ENCODE data around the gene NVL.

Gene NVL

GRCh38 chr1:224339442-224340033, 9.6 kb upstream of the NVL start:
- H3K9me3 ChIP-seq (ENCODE audit: severe bottlenecking), result no peaks in the 10 kb centered on the region
- peak overlapping the region; percentile 50; the same call in 1 of the 2 replicates for H3K27ac ChIP-seq
- H3K36me3 ChIP-seq, result no peaks in the 10 kb centered on the region
- no peak overlapping the region for H3K4me3 ChIP-seq (ENCODE audit: low read depth, low read length)
- TF ChIP-seq CTCF (IDR thresholded peaks at IDR 0.05; ENCODE audit: low read depth, low read length), result no peak
- H3K27me3 ChIP-seq (ENCODE audit: insufficient read depth, low read depth, severe bottlenecking), result no peaks in the 10 kb centered on the region
- no peak for DNase-seq

DNA sequence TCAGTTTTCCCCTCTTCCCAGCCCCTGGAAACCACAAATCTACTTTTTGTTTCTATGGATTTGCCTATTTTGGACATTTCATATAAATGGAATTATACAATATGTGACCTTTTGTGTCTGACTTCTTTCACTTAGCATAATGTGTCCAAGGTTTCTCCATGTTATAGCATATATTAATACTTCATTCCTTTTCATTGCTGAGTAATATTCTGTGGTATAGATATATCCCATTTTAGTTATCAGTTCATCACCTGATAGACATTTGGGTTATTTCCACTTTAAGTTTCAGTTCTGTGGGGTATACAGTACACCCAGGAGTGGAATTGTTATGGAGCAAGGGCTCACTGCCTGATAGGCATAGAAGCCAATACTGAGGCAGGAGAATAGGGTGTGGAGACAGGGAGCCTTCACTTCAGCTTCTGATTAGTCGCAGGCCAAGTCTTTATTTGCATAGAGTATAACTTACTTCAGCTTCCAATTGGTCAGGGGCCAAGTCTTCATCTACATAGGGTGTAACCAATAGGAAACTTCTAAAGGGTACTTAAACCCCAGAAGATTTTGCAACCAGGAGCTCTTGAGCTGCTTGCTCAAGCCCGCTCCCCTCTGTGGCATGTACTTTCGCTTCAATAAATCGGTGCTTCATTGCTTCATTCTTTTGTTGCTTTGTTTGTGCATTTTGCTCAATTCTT, 8.3 kb upstream of the NVL start:
- H3K9me3 ChIP-seq (ENCODE audit: severe bottlenecking), result no peaks in the 10 kb centered on the region
- no peak overlapping the region for H3K4me3 ChIP-seq (ENCODE audit: low read depth, low read length)
- no peak for DNase-seq
- H3K27me3 ChIP-seq (ENCODE audit: insufficient read depth, low read depth, severe bottlenecking), result no peaks in the 10 kb centered on the region
- H3K36me3 ChIP-seq, result no peaks in the 10 kb centered on the region
- TF ChIP-seq CTCF (IDR thresholded peaks at IDR 0.05; ENCODE audit: low read depth, low read length), result no peak
- H3K27ac ChIP-seq, result no peak overlapping the region

DNA sequence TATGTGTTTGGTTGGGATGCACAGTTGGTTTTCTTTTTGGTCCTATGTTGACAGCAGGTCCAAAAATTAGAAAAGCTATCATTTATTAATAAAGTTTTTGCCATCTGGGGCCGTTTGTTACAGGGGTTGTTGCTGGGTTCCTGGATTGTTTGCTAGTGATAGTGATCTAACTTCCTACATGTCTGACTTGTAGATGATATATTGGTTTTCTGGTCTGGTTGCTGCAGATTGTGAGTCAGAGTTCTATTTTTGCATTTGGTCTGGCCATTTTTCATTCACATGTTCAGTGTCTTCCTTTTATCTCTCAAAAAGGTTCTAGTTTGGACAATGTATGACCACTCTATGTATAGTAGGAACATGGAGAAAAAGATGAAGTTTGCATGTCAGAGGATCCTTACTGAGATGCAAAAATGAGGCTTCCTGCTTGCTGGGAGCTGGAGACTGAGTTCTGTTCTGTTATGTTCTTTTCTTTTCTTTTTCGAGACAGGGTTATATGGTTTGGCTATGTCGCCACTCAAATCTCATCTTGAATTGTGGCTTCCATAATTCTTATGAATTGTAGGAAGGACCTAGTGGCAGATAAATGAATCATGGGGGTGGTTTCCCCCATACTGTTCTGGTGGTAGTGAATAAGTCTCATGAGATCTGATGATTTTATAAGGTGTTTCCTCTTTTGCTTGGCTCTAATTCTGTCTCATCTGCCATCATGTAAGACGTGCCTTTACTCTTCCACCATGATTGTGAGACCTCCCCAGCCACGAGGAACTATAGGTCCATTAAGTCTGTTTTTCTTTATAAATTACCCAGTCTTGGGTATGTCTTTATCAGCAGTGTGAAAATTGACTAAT, 4.2 kb upstream of the NVL start:
- no peak overlapping the region for H3K4me3 ChIP-seq (ENCODE audit: low read depth, low read length)
- no peak overlapping the region for H3K27ac ChIP-seq
- no peak for TF ChIP-seq CTCF (IDR thresholded peaks at IDR 0.05; ENCODE audit: low read depth, low read length)
- H3K36me3 ChIP-seq, result no peaks in the 10 kb centered on the region
- no peak for DNase-seq
- H3K9me3 ChIP-seq (ENCODE audit: severe bottlenecking), result no peaks in the 10 kb centered on the region
- H3K27me3 ChIP-seq (ENCODE audit: insufficient read depth, low read depth, severe bottlenecking), result no peaks in the 10 kb centered on the region

DNA sequence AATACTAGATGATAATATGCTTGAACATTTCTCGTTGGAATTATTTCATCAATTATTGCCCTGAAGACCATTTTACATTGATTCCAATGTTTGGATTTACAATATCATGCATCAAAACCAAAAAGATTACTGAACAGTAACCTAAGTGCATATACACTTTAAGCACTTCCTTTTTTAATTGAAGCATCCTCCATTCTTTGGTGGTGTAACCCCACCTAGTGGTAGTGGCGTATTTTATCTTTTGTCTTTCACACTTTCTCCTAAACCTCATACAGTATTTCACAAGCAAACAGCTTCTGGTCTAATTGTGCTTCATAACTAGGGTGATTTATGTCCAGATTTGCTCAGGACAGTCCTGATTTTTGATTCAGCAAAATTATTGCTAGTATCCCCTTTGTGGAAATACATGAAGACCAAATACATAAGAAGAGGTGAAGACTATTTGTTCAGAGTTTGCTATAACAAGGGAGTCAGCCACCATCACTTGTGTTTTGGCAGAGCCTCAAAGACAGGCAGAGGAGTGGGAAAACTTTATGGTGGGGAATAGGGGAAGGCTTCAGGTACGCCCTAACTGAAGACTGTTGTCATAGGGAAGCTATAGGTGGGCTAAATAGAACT, 3.4 kb upstream of the NVL start:
- no peaks in the 10 kb centered on the region for H3K36me3 ChIP-seq
- H3K27ac ChIP-seq, result no peak overlapping the region
- H3K4me3 ChIP-seq (ENCODE audit: low read depth, low read length), result no peak overlapping the region
- no peaks in the 10 kb centered on the region for H3K9me3 ChIP-seq (ENCODE audit: severe bottlenecking)
- DNase-seq, result no peak
- peak; percentile 27; the same call in 1 of the 2 replicates for TF ChIP-seq CTCF (IDR thresholded peaks at IDR 0.05; ENCODE audit: low read depth, low read length)
- no peaks in the 10 kb centered on the region for H3K27me3 ChIP-seq (ENCODE audit: insufficient read depth, low read depth, severe bottlenecking)

DNA sequence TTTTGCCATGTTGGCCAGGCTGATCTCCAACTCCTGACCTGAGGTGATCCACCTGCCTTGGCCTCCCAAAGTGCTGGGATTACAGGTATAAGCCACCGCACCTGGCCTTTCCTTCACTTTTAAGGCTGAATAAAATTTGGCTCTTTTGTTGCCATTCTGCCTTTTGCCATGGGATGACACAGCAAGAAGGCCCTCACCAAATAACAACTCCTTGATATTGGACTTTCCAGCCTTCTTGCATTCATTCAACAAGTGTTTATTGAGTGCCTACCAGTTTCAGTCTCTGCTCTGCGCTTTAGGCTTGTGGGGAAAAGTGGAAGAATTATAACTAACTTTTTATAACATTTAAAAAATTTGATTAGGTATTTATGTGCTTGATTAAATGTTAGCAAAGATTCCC, 1.9 kb upstream of the NVL start:
- no peak for TF ChIP-seq CTCF (IDR thresholded peaks at IDR 0.05; ENCODE audit: low read depth, low read length)
- Histone ChIP-seq H3K9me3 (ENCODE audit: severe bottlenecking) (no peaks in the 10 kb centered on the region), H3K36me3 (no peaks in the 10 kb centered on the region), H3K27me3 (ENCODE audit: insufficient read depth, low read depth, severe bottlenecking) (no peaks in the 10 kb centered on the region), H3K27ac (no peak overlapping the region), H3K4me3 (ENCODE audit: low read depth, low read length) (no peak overlapping the region)
- DNase-seq, result no peak

Data from WERI-Rb-1 (cell line).